GM12878 (cell line): ENCODE data around the gene NUAK2. TPM values are rescaled to one million over a fixed set of nuclear protein-coding genes. Genes with fewer than 3 reads are reported as not detected.

Experiments used
- ATF7 ChIP-seq: fragments of 450-650 bp; IDR thresholded peaks from 2 replicates; pipeline ENCODE4 v1.6.1; 2016; ENCODE audit warnings: low read depth, mild to moderate bottlenecking
- CHD4 ChIP-seq: fragments of 200-600 bp; sonication (generic); IDR thresholded peaks from 2 replicates; pipeline ENCODE4 v1.6.1; 2016; ENCODE audit warnings: mild to moderate bottlenecking
- EZH2 ChIP-seq: IDR thresholded peaks from 2 replicates; pipeline ENCODE4 v1.6.1; 2012; ENCODE audit warnings: low read depth, mild to moderate bottlenecking, control low read depth, inconsistent platforms, low read length, borderline replicate concordance; ENCODE audit not compliant: control insufficient read depth
- FOXK2 ChIP-seq: fragments of 450-650 bp; IDR thresholded peaks from 2 replicates; pipeline ENCODE4 v1.6.1; 2017; ENCODE audit warnings: mild to moderate bottlenecking, moderate library complexity
- FOXM1 ChIP-seq: IDR thresholded peaks from 2 replicates; pipeline ENCODE4 v1.6.1; 2012; ENCODE audit warnings: low read depth, mild to moderate bottlenecking, inconsistent platforms, low read length, moderate library complexity
- NR2C2 ChIP-seq: IDR thresholded peaks from 2 replicates; pipeline ENCODE4 v1.6.1; 2011; ENCODE audit warnings: borderline replicate concordance, low read depth; ENCODE audit not compliant: control insufficient read depth, insufficient read length
- NR2F1 ChIP-seq: fragments of 450-650 bp; conservative IDR thresholded peaks from 2 replicates; pipeline ENCODE4 v1.6.1; 2017; ENCODE audit warnings: mild to moderate bottlenecking
- RFX5 ChIP-seq: IDR thresholded peaks from 2 replicates; pipeline ENCODE4 v1.6.1; 2011; ENCODE audit warnings: low read depth, low read length, improper control_type of control experiment
- RUNX3 ChIP-seq: IDR thresholded peaks from 2 replicates; pipeline ENCODE4 v1.6.1; 2012; ENCODE audit warnings: low read length, inconsistent platforms
- SP1 ChIP-seq: IDR thresholded peaks from one replicate; pipeline ENCODE4 v1.6.1; 2011; ENCODE audit warnings: low read depth, low read length
- SREBF2 ChIP-seq: IDR thresholded peaks from 2 replicates; pipeline ENCODE4 v1.6.1; 2012; ENCODE audit warnings: mild to moderate bottlenecking, low read length
- STAT3 ChIP-seq: IDR thresholded peaks from 2 replicates; pipeline ENCODE4 v1.6.1; 2011; ENCODE audit warnings: low read depth, low read length, improper control_type of control experiment
- SUPT20H ChIP-seq: IDR thresholded peaks from 2 replicates; pipeline ENCODE4 v1.6.1; 2011; ENCODE audit warnings: low read depth, mild to moderate bottlenecking, low read length, moderate library complexity, borderline replicate concordance; ENCODE audit not compliant: control insufficient read depth
- ZNF274 ChIP-seq: IDR thresholded peaks from one replicate; pipeline ENCODE4 v1.8.0; 2011; ENCODE audit not compliant: insufficient read length, insufficient read depth
- polyA plus RNA-seq, 11 experiments: library from polyadenylated mRNA; depleted of rRNA in 4 of 11; unstranded in 6 of 11; stranded (reverse) in 5 of 11; fragments of >200 nt; fragmentation: Nextera tagmentation in 4 of 11; fragmentation: Illumina TruSeq in 1 of 11; extraction: Ambion mirVana in 4 of 11; extraction: Trizol in 1 of 11; gene quantifications; 1 replicate in 1 of 11; 2 replicates in 10 of 11; pipeline versions ENCODE4 v1.2.1 to v1.2.3, GENCODE V29; 2011 to 2016; ENCODE audit warnings: inconsistent platforms in 2 of 11, missing spikeins in 2 of 11, low read depth in 1 of 11
- total RNA-seq, 4 experiments: library from RNA; depleted of rRNA in 3 of 4; stranded (reverse); fragments of >200 nt in 3 of 4; fragmentation: Illumina TruSeq in 1 of 4; extraction: Trizol in 1 of 4; gene quantifications; 2 replicates each; pipeline versions ENCODE4 v1.2.1 to v1.2.3, GENCODE V29; 2013 to 2021
- TF ChIP-seq, protein P1 (sequence below): fragments of 450-650 bp; IDR thresholded peaks from 2 replicates; pipeline ENCODE4 v1.6.1; 2016; ENCODE audit warnings: mild to moderate bottlenecking
- TF ChIP-seq, protein P2 (sequence below): fragments of 450-650 bp; IDR thresholded peaks from 2 replicates; pipeline ENCODE4 v1.6.1; 2018; ENCODE audit warnings: mild to moderate bottlenecking, low read depth, moderate library complexity; ENCODE audit not compliant: partially characterized antibody

NUAK2 gene
- total and polyA plus RNA-seq, 10 of the 15 experiments (the other 5 are each of a cell fraction or from before 2014, with no cell fraction given) = 0.27 to 3.0 (median 1.2) TPM

GRCh38 chr1:205287767-205288559 lies 33.6 kb downstream of the NUAK2 start (continued):
- TF ChIP-seq SP1 = peak; percentile 91
- TF ChIP-seq FOXM1 = peak; percentile 99
- no peak for TF ChIP-seq ZNF274
- TF ChIP-seq SUPT20H = no peak
- TF ChIP-seq, protein P1, sequence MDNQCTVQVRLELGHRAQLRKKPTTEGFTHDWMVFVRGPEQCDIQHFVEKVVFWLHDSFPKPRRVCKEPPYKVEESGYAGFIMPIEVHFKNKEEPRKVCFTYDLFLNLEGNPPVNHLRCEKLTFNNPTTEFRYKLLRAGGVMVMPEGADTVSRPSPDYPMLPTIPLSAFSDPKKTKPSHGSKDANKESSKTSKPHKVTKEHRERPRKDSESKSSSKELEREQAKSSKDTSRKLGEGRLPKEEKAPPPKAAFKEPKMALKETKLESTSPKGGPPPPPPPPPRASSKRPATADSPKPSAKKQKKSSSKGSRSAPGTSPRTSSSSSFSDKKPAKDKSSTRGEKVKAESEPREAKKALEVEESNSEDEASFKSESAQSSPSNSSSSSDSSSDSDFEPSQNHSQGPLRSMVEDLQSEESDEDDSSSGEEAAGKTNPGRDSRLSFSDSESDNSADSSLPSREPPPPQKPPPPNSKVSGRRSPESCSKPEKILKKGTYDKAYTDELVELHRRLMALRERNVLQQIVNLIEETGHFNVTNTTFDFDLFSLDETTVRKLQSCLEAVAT = peak; percentile 99
- TF ChIP-seq CHD4 = no peak
- no peak for TF ChIP-seq NR2C2
- TF ChIP-seq EZH2 = peak; percentile 95; the same call in 1 of the 2 replicates
- TF ChIP-seq NR2F1 = peak; percentile 100
- TF ChIP-seq FOXK2 = peak; percentile 92
- TF ChIP-seq, protein P2, sequence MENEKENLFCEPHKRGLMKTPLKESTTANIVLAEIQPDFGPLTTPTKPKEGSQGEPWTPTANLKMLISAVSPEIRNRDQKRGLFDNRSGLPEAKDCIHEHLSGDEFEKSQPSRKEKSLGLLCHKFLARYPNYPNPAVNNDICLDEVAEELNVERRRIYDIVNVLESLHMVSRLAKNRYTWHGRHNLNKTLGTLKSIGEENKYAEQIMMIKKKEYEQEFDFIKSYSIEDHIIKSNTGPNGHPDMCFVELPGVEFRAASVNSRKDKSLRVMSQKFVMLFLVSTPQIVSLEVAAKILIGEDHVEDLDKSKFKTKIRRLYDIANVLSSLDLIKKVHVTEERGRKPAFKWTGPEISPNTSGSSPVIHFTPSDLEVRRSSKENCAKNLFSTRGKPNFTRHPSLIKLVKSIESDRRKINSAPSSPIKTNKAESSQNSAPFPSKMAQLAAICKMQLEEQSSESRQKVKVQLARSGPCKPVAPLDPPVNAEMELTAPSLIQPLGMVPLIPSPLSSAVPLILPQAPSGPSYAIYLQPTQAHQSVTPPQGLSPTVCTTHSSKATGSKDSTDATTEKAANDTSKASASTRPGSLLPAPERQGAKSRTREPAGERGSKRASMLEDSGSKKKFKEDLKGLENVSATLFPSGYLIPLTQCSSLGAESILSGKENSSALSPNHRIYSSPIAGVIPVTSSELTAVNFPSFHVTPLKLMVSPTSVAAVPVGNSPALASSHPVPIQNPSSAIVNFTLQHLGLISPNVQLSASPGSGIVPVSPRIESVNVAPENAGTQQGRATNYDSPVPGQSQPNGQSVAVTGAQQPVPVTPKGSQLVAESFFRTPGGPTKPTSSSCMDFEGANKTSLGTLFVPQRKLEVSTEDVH = peak; percentile 78
- no peak for TF ChIP-seq SREBF2
- TF ChIP-seq RUNX3 = peak; percentile 100
- TF ChIP-seq STAT3 = 0 out of 2 replicates have a peak, but pooled peaks have one; percentile 62
- TF ChIP-seq RFX5 = no peak; the same call in 1 of the 2 replicates
- peak; percentile 97 for TF ChIP-seq ATF7
